COLO668 (cell line): ENCODE measurements around the gene LRP8.

Experiments used
- DNase-seq: peaks from one replicate; lab custom pipeline; 2025; ENCODE audit not compliant: unreplicated experiment; lab: John Stamatoyannopoulos, UW

LRP8 gene

GRCh38 chr1:53324321-53324720 is 3.5 kb downstream of the LRP8 start:
- DNase-seq, result no peak

GRCh38 chr1:53323316-53323715 is 4.6 kb downstream of the LRP8 start:
- DNase-seq, result no peak

GRCh38 chr1:53321776-53322602 is 5.9 kb downstream of the LRP8 start:
- no peak for DNase-seq

GRCh38 chr1:53321366-53321765 is 6.5 kb downstream of the LRP8 start:
- DNase-seq, result no peak

GRCh38 chr1:53320646-53321045 is 7.2 kb downstream of the LRP8 start:
- DNase-seq, result no peak

GRCh38 chr1:53319296-53320101 is 8.4 kb downstream of the LRP8 start:
- no peak for DNase-seq

GRCh38 chr1:53317646-53318539 is 10.0 kb downstream of the LRP8 start:
- no peak for DNase-seq

- DNase-seq, result no peak
These were observed 10.9 kb downstream of the LRP8 start for GRCh38 chr1:53316766-53317581.

GRCh38 chr1:53316424-53316765 is 11.5 kb downstream of the LRP8 start:
- no peak for DNase-seq

- DNase-seq, result peak; percentile 43
These were observed 12.1 kb downstream of the LRP8 start for GRCh38 chr1:53315456-53316423.

GRCh38 chr1:53315046-53315445 is 12.8 kb downstream of the LRP8 start:
- no peak for DNase-seq

- no peak for DNase-seq
These were observed 13.3 kb downstream of the LRP8 start for GRCh38 chr1:53314606-53315005.

GRCh38 chr1:53314096-53314495 is 13.8 kb downstream of the LRP8 start:
- no peak for DNase-seq

- no peak for DNase-seq
These were observed 14.3 kb downstream of the LRP8 start for GRCh38 chr1:53313556-53313955.

- DNase-seq, result no peak
These were observed 16.1 kb downstream of the LRP8 start for GRCh38 chr1:53311702-53312305.

- DNase-seq, result no peak
These were observed 16.8 kb downstream of the LRP8 start for GRCh38 chr1:53310847-53311681.

GRCh38 chr1:53309802-53310201 is 18.1 kb downstream of the LRP8 start:
- no peak for DNase-seq

- DNase-seq, result no peak
These were observed 19.4 kb downstream of the LRP8 start for GRCh38 chr1:53308506-53308905.
